ENCODE measurements around the gene RGS21. TPM values are rescaled to one million over a fixed set of nuclear protein-coding genes. Genes with fewer than 3 reads are reported as not detected.
"Not testable (repeated sequence)": the region's sequence is repeated elsewhere in the genome, so short reads cannot be mapped to it uniquely, and the experiment has no call there.

The RGS21 gene
- polyA plus RNA-seq, 3 donors = not detected

- 69% methylated on average over 2 of the region's 2 CpGs for WGBS (ENCODE audit: insufficient coverage)
- Histone ChIP-seq H3K27me3 (ENCODE audit: control insufficient read depth in 2 of 2, insufficient read depth in 2 of 2, low read length in 2 of 2) (no peaks in the 10 kb centered on the region), H3K4me1 (ENCODE audit: control insufficient read depth in 1 of 2, insufficient read depth in 2 of 2, low read length in 2 of 2) (no peaks in the 10 kb centered on the region), H3K4me2 (replicated peaks; ENCODE audit: extremely low read depth, low read length, poor library complexity, severe bottlenecking) (no peak overlapping the region), H2AFZ (ENCODE audit: insufficient read depth, low read depth, low read length, poor library complexity, severe bottlenecking) (no peak overlapping the region), H3K36me3 (replicated peaks in 1 of 2; ENCODE audit: control insufficient read depth in 1 of 2, insufficient read depth in 2 of 2, low read length in 2 of 2) (no peaks in the 10 kb centered on the region), H3K27ac (ENCODE audit: low read depth in 1 of 2, low read length in 2 of 2) (no peak overlapping the region), H3K79me2 (ENCODE audit: insufficient read depth, low read length) (no peaks in the 10 kb centered on the region), H3K9ac (ENCODE audit: insufficient read depth, low read length, poor library complexity, severe bottlenecking) (no peak overlapping the region), H4K20me1 (ENCODE audit: insufficient read depth, low read length) (no peaks in the 10 kb centered on the region), H3K9me3 (replicated peaks in 1 of 2; ENCODE audit: control insufficient read depth in 1 of 2, insufficient read depth in 1 of 2, low read length in 2 of 2) (no peaks in the 10 kb centered on the region), H3K4me3 (replicated peaks in 1 of 3; ENCODE audit: low read depth in 2 of 3, low read length in 3 of 3) (no peak overlapping the region)
- no peak overlapping the region for H3K4me3 Mint-ChIP-seq
- H3K27me3 Mint-ChIP-seq (ENCODE audit: low read depth in 3 of 3) = no peaks in the 10 kb centered on the region
- intact Hi-C loops (cut with micrococcal nuclease) = no loop called here
- peaks cover 3 to 32% (median 16%) of the 10 kb centered on the region in 7 donors for H3K9me3 Mint-ChIP-seq
- DNase-seq = no peak
- TF ChIP-seq, protein P1, sequence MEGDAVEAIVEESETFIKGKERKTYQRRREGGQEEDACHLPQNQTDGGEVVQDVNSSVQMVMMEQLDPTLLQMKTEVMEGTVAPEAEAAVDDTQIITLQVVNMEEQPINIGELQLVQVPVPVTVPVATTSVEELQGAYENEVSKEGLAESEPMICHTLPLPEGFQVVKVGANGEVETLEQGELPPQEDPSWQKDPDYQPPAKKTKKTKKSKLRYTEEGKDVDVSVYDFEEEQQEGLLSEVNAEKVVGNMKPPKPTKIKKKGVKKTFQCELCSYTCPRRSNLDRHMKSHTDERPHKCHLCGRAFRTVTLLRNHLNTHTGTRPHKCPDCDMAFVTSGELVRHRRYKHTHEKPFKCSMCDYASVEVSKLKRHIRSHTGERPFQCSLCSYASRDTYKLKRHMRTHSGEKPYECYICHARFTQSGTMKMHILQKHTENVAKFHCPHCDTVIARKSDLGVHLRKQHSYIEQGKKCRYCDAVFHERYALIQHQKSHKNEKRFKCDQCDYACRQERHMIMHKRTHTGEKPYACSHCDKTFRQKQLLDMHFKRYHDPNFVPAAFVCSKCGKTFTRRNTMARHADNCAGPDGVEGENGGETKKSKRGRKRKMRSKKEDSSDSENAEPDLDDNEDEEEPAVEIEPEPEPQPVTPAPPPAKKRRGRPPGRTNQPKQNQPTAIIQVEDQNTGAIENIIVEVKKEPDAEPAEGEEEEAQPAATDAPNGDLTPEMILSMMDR (IDR thresholded peaks at IDR 0.05) = no peak
- no peaks in the 10 kb centered on the region for H3K36me3 Mint-ChIP-seq
- no peak overlapping the region for H3K27ac Mint-ChIP-seq
- H3K4me1 Mint-ChIP-seq = no peaks in the 10 kb centered on the region
Observed at GRCh38 chr1:192284927-192285326, 31.9 kb upstream of the RGS21 start.

GRCh38 chr1:192303029-192303428, 13.8 kb upstream of the RGS21 start:
- Mint-ChIP-seq H3K36me3 (no peaks in the 10 kb centered on the region), H3K9me3 (peaks cover 3 to 14% (median 5%) of the 10 kb centered on the region in 7 donors), H3K4me1 (no peaks in the 10 kb centered on the region), H3K4me3 (no peak overlapping the region), H3K27me3 (ENCODE audit: low read depth in 3 of 3) (no peaks in the 10 kb centered on the region), H3K27ac (no peak overlapping the region)
- Histone ChIP-seq H3K9me3 (replicated peaks in 1 of 2; ENCODE audit: control insufficient read depth in 1 of 2, insufficient read depth in 1 of 2, low read length in 2 of 2) (peaks cover 3 to 10% of the 10 kb centered on the region in 2 donors), H3K4me1 (ENCODE audit: control insufficient read depth in 1 of 2, insufficient read depth in 2 of 2, low read length in 2 of 2) (no peaks in the 10 kb centered on the region), H4K20me1 (ENCODE audit: insufficient read depth, low read length) (no peaks in the 10 kb centered on the region), H3K4me3 (replicated peaks in 1 of 3; ENCODE audit: low read depth in 2 of 3, low read length in 3 of 3) (no peak overlapping the region), H3K9ac (ENCODE audit: insufficient read depth, low read length, poor library complexity, severe bottlenecking) (no peak overlapping the region), H3K36me3 (replicated peaks in 1 of 2; ENCODE audit: control insufficient read depth in 1 of 2, insufficient read depth in 2 of 2, low read length in 2 of 2) (no peaks in the 10 kb centered on the region), H3K27ac (ENCODE audit: low read depth in 1 of 2, low read length in 2 of 2) (no peak overlapping the region), H3K4me2 (replicated peaks; ENCODE audit: extremely low read depth, low read length, poor library complexity, severe bottlenecking) (no peak overlapping the region), H2AFZ (ENCODE audit: insufficient read depth, low read depth, low read length, poor library complexity, severe bottlenecking) (no peak overlapping the region), H3K79me2 (ENCODE audit: insufficient read depth, low read length) (no peaks in the 10 kb centered on the region), H3K27me3 (ENCODE audit: control insufficient read depth in 2 of 2, insufficient read depth in 2 of 2, low read length in 2 of 2) (no peaks in the 10 kb centered on the region)
- TF ChIP-seq, protein P1 (IDR thresholded peaks at IDR 0.05) = no peak
- WGBS (ENCODE audit: insufficient coverage) = no CpG with 5 or more reads among the region's 1 CpG
- intact Hi-C loops (cut with micrococcal nuclease) = no loop called here
- DNase-seq = no peak

GRCh38 chr1:192308314-192308713, 8.5 kb upstream of the RGS21 start:
- intact Hi-C loops (cut with micrococcal nuclease); H3K27ac ChIP-seq (ENCODE audit: low read depth in 1 of 2, low read length in 2 of 2): not testable (repeated sequence)

More at GRCh38 chr1:192308314-192308713, 8.5 kb upstream of the RGS21 start:
- H3K4me1 ChIP-seq (ENCODE audit: control insufficient read depth in 1 of 2, insufficient read depth in 2 of 2, low read length in 2 of 2); H3K4me2 ChIP-seq (replicated peaks; ENCODE audit: extremely low read depth, low read length, poor library complexity, severe bottlenecking); H3K4me1 Mint-ChIP-seq; DNase-seq; H3K27me3 Mint-ChIP-seq (ENCODE audit: low read depth in 3 of 3); H3K4me3 ChIP-seq (replicated peaks in 1 of 3; ENCODE audit: low read depth in 2 of 3, low read length in 3 of 3); H3K4me3 Mint-ChIP-seq; H3K27me3 ChIP-seq (ENCODE audit: control insufficient read depth in 2 of 2, insufficient read depth in 2 of 2, low read length in 2 of 2); H3K36me3 ChIP-seq (replicated peaks in 1 of 2; ENCODE audit: control insufficient read depth in 1 of 2, insufficient read depth in 2 of 2, low read length in 2 of 2); H3K36me3 Mint-ChIP-seq; H3K79me2 ChIP-seq (ENCODE audit: insufficient read depth, low read length); H3K9ac ChIP-seq (ENCODE audit: insufficient read depth, low read length, poor library complexity, severe bottlenecking); H4K20me1 ChIP-seq (ENCODE audit: insufficient read depth, low read length); H3K27ac Mint-ChIP-seq; H2AFZ ChIP-seq (ENCODE audit: insufficient read depth, low read depth, low read length, poor library complexity, severe bottlenecking): not testable (repeated sequence)
- 83% methylated on average over 1 of the region's 2 CpGs for WGBS (ENCODE audit: insufficient coverage)
- peaks cover 11 to 12% of the 10 kb centered on the region in 2 donors for H3K9me3 ChIP-seq (replicated peaks in 1 of 2; ENCODE audit: control insufficient read depth in 1 of 2, insufficient read depth in 1 of 2, low read length in 2 of 2)
- H3K9me3 Mint-ChIP-seq = peaks cover 5 to 22% (median 14%) of the 10 kb centered on the region in 7 donors

All from CD14-positive monocyte (primary cell).